HG03103 (cell line): ENCODE results near the gene C11orf24.

Source experiments
- ATAC-seq: cut with Tn5 transposase; IDR thresholded peaks from one replicate; pipeline ENCODE4 v1.9.1; 2021; ENCODE audit warnings: low read depth; ENCODE audit not compliant: unreplicated experiment

C11orf24 gene

GRCh38 chr11:68212421-68213134, 59.2 kb downstream of the C11orf24 start:
- ATAC-seq = no peak

- no peak for ATAC-seq
Observed at GRCh38 chr11:68211546-68211945, 60.2 kb downstream of the C11orf24 start.
